ENCODE measurements around the gene CRACR2A.

CRACR2A gene

DNA sequence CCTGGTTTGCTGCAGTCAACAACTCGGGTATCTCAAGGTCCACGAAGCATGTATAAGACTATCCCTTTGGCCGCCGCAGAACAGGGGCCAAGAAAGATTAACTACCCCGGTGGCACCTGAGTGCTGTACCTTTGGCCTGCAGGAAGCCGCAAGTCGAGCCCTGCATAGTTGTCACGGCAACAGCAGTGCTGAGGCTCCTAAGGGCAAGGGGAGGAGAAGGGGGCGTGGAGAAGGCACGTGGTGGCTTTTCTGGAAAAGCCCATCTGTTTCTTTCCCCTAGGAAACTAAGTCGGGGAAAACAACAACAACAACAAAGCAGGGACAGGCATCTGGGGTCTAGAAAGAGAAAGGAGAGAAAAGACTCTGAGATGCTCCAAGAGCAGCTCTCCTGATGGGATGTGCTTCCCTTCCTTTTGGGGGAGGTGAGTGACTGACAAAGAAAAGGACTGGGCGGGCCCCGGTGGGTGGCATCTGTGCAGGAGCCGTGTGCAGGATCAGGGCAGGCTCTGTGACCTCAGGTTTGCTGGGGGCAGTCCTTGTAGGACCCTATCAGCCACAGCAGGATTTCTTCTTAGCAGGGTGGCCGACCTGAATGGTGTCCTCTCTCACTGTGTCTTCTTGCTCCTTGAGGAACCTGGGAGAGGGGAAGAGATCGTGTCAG lies 138.0 kb downstream of the CRACR2A start:
- no peak for DNase-seq

DNA sequence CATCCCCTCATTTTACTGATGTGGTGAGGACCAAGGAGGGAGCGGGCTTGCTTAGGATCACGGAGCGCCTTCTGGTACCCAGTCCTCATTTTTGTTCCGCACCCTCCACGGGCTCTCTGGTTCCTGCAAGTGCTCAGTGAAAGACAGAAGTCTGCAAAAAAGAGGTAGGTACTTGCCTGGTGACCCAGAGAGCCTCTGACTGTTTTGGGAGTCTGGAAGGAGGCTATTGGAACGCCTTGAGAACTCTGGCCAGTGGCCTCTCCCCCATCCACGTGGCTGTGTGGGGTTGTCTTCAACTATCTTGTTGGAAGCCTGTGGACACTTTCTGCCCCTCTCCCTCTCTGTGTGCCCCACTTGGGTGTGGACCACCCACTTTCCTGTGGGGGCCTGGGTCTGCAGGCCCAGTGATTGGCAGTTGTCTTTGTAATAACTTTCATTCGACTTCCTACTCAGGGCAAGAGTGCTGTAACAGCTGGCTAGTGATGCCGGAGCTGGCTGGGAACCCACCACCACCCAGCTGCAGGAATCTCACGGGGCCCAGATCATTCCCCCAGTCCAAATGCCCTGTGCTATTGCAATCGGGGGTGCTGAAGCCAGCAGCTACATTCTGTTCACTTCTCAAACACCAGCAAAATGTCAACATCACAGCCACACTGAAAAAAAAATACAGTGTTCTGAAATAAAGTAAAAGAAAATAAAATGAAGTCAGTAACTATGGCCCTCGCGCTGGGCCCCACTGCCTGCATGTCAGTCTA lies 139.1 kb downstream of the CRACR2A start:
- DNase-seq: no peak

DNA sequence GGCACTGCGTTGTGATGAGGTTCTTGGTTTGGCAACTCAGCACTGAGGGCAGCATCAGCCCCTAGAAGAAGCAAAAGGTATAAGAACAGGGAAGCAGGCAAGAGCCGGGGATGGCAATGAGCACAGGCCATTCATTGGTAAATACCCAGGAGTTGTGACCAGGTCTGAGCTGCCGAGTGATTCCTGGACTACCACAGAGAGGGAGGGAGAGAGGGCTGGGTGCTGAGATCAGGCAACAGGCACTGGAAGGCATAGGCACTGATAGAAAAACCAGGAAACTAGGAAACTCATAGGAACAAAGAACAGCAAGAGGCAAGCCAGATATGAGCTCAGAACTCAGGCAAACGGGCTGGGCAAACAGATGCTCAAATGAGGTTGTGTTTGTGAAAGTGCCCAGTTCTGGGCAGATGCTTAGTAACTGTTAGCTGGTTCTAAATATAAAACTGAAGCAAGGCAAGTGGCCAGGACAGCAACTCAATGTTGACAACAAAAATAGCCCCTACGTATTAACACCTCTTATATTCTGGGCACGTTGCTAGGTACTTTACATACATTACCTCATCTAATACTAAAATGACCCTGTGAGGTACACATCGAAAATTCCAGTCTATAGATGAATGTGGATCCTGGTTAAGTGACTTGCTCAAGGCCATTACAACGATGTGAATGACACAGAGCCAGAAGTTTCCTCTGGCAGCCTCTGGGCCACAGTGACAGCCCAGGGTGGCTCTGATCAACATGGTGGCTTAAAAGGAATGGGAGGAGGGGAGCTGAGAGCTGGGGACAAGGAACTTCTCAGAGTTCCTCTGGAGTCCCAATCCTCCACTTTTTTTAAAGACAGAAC lies 140.8 kb downstream of the CRACR2A start:
- DNase-seq: no peak

DNA sequence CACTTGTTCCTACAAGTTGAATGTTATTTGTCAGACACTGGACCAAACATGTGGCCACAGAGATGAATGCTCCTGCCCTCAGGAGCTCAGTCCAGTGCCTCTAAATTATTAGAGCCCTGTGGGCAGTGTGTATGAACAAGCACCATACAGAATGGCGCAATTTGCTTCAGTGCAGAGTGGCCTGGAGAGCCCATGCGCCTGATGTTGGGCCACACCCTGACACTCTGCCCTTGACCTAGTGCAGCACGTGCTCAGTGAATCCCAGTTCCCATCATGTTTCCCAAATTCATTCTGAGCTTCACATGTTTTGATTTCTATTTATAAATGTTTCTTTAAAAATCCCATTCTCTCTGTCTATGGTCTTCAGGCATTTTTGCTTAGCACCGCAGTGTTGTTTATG lies 145.1 kb downstream of the CRACR2A start:
- DNase-seq: no peak

DNA sequence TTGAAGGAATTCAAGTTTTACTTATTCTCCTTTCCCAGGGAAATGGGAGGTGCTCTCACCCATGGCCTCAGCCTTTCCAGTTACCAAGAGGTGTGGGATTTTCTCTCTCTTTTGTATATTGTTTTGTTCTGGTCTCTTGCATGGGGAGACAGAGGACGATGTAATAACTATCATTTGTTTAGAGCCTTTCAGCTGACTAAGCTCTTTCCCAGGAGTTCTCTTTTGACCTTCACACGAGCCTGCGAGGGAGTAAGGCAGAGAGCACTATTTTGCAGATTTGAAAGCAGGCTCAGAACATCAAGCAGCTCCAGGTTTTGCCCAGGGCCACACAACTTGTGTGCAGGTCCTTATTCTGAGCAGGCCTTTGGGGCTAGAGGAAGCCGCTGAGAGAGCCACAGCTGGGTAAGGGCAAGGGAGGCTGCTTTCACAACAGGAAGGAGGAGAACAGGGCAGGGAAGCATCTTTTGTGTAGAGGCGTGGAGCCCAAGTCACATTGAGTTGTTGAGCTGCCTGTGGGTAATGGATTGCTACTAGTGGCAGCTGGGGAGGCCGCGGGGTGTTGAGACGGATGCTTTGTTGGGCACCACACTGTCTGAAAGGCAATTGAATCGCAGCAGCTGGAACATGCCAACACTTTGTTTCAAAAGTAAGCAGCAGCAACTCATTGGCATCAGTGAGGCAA lies 145.7 kb downstream of the CRACR2A start:
- no peak for DNase-seq

DNA sequence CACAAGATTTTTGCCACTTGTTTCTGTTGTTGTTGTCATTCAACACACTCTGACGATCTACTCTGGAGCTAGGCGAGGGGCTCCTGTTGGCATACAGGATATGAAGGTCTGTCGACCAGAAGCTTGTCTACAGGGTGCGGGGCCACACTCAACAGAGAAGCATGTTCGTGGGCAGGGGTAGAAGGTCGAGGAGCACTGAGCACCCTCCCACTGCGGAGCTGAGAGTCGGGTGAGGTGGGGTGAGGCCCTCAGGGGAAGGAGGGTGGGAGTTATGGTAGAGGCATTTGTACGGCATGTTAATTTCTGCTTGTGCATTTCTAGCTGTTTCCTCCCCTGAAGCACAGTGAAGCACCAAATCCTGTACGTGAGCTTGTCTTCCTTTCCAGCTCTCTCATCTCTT lies 146.8 kb downstream of the CRACR2A start:
- no peak for DNase-seq

DNA sequence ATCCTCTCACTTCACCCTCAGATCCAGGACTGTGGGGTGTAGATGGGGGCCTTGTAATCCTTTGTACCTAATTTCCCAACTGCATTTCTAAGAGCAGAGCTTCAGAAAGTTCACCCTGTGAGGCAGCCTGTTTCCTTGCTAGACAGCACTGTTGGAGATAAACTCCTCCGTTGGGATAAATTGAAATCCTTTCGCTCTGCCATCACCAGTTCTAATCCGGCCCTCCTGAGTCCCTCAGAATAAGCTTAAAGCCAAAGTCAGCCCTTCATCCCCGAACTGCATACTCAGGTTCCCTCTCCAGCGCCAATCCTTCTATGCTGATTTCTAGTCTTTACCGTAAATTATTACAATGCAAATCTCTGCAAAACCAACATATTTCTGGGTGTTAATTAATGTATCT lies 147.2 kb downstream of the CRACR2A start:
- no peak for DNase-seq

DNA sequence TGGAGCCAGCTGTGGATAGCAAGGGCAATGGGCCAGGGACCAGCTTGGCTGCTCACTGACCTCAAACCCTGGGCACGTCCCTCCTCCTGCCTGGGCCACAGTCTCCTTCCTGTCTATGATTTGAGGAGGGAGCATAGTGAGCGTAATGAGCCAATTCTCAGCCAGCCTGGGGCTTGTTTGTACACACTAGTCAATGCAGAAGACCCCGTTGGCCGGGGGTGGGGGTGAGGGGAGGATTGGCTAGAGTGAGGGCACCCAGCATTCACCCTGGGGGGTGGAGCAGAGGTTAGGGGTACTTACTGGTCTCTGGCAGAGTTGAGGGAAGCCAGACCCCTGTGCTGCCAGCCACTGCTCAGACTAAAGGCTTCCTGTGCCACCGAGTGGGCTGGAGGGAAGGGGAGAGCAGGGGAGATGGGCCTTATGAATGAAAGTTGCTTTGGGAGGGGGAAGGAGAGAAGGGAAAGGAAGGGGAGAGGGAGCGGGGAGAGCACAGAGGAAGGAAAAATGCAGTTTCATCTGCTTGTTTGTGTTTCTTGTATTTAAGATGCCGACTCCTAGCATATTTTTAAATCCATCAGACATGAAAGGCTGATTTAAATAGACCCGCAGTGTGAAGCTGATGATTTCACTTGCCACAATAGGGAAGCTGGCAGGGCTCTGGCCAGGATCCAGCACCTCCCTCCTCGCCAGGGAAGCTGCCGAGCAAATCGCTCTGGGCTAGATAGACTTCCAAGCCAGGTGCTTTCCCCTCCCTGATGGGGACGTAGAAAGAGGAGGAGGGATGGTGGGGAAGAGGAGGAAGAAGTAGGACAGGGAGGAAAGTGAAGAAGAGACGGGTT lies 147.9 kb downstream of the CRACR2A start:
- no peak for DNase-seq

DNA sequence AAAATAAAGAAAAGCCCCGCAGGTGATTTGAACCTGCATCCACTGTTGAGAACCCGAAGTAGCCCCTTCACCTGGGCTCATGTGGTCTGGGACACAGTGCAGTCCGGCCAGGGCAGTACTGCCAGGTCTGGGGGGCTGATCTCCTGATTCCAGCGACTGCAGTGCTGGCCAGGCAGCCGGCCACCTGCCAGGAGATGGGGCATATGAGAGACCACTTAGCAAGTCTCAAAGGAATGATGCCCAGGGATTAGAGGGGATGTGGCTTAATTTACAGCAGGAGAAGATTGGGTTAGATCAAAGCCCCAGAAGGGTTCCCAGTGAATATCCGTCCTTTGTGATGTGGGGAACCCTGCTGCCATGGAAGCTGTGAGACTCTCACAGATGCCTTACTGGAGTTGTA lies 148.6 kb downstream of the CRACR2A start:
- no peak for DNase-seq

DNA sequence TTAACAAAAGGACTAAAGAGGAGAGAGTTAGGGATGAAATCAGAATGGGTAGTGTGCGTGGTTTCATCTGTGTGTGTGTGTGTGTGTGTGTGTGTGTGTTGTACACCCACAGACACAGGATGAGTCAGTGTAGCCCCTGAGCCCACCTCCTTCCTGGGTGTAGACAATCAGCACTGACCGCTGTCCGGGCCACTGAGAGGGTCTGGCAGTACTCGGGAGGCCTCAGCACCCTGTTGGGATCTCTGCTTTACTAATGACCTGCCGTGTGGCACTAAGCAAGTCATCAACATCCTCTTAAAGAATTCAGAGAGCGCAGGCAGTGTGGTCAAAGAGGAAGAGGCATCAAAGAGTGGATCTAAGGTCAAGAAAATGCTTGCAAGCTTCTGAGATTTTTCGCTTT lies 149.3 kb downstream of the CRACR2A start:
- no peak for DNase-seq

DNA sequence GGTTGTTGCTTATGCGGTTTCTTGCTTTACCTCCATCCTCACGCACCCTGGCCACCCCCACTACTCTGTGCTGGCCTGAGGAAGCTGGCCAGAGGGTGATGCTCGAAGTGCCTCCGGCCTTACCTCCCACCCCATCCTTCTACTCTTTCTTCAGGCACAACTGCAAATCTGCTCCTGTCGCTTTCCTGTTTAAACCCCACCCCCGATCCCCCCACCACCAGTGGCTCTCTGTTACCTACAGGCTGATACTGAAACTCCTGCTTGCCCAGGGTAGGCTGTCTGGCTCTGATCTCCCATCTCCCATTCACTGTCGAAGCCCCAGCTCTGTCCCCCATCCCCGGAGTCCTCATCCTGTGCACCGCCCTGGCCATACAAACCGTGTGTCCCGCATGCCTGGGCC lies 150.4 kb downstream of the CRACR2A start:
- DNase-seq: no peak

DNA sequence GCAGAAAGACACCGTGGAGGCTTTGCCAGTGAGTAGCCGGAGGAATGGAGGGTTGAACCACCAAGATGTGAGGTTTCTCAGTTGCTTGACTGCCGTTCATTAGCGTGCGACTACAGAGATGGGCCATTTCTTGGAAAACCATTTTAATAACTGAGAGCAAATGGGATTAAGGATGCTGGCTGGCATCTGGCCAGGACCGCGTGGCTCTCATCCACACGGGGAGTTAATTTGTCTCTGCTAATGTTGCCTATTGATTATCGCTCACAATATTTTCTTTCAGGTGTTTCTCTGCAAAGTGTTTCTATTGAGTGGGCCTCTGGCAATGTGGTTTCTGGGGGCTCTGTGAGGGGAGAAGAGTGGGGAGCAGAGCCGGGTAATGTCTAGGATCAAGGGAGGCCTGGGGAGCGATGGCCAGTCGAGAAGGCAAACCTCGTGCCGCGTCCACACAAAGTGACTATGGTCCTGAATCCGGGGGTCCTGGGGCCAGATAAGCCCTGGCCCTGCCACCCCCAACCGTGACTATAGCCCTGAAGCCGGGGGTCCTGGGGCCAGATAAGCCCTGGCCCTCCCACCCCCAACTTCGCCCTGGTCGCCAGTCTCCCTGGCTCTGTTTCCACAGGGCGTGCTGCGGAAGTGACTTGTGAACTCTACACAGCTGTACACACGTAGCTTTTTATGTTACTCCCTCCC lies 151.3 kb downstream of the CRACR2A start:
- DNase-seq: no peak

DNA sequence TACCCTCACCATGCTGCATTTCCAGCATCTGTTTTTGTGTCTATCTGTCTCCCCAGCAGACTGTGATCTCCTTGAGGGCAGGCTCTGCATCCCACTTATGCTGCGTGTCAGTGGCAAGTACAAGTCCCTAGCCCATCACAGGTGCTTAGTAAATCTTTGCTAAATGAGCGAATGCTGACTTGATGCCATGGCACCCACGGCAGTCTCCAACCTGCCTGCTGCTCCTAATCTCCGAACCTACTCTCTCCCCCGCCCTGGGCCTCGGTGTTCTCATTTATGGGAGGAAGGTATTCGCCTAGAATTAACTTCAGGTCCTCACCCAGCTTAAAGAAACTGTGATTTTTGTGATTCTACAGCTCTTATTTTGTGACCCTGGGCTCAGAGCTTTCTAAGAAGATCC lies 152.0 kb downstream of the CRACR2A start:
- DNase-seq: no peak

DNA sequence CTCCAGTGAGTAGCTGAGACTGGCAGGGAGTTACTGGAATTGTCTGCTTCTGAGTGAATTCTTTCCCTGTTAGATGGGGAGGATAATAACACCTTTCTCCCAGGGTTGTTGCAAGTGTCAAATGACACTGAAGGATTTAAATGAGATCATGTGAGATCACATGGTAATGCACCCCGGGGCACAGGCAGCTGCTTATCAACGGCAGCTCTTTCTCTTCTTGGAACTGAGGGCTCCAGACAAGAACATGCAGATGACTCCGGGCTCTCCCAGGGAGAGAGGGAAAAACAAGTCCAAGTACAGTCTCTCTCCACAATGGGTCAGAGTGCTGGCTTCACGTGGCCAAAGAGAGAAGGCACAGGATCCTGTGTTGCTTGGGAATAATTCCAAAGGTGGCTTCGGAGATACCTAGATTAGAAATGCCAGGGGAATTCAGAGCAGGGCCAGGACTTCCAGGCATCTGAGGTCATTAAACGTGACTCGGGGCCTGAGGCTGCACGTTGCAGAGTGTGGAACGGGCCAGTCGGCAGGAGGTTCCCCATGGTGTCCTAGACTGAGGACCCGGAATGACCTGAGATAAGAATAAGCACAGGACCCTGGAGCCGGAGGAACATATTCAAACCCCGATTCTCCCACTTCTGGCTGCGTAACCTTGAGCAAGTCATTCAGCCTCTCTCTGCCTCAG lies 152.7 kb downstream of the CRACR2A start:
- DNase-seq: no peak

DNA sequence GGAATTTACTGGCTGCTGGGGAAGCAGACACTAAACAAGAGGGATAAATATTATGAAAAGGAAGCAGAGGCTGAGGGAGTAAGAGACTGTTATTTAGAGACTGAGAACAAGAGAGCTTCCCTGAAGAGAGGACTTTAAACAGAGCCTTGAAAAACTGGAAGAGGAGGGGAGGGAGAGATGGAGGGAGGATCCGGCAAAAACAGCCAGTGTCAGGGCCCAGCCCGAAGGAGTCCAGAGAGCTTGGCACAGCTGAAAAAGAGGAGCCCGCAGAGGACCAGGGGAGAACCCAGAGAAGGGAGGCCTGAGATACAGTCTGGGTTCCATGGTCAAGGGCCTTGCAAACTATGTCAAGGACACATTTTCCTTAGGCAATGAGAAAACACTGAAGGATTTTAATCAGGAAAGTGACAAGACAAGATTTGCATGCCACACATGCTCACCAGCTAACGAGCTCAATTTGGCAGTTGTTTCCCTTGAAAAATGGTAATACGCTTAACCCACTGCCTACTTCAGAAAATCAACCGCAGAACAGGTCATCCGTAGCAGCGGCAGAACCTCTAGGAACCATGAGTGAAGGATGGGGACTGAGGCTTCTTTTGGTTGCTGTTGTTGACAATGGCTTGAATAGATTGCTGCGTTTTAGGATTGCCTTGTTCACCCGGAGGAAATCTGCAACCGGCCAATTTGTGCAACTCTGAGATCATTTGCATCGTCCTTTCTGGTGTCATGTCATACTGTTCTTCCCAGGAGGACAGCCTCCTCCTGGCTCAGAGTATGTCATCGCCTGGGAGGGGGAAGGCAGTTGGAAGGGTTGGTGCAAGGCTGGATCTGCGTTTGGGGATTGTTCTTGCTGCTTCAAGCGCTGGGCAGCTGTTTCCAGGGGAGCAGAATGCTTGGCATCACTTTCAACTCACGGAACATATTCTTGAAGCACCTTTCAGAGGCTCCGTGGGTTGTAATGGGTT lies 153.7 kb downstream of the CRACR2A start:
- no peak for DNase-seq

DNA sequence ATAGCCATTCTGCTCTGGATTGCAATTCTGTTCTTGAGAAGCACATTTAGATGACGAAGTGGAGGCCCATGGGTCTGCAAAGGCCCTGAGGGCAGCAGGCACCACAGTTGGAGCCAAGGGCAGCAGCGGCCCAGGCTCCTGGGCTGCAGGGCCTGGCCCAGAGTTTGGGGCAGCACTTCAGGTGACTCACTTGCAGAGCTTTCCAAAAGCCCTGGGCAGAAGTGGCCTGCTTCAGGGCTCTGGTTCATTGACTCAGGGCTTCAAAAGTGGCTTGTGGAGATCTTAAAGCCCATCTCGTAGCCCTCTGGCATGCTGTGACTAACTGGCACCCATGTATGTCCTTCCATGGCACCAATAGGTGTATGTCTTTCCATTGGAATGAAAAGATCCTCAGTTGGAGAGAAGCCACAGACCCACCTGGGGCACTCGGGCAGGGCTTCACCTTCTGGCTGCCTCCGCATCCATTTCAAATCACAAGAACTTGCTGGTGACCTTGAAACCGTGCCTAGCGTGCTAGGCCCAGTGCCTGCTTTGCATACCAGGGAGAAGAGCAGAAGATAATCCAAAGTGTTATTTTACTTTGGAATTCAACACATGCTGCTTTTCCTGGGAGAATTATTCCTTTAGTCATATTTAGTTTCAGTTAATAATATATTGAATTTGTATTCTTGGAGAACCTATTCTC lies 155.2 kb downstream of the CRACR2A start:
- DNase-seq: no peak

DNA sequence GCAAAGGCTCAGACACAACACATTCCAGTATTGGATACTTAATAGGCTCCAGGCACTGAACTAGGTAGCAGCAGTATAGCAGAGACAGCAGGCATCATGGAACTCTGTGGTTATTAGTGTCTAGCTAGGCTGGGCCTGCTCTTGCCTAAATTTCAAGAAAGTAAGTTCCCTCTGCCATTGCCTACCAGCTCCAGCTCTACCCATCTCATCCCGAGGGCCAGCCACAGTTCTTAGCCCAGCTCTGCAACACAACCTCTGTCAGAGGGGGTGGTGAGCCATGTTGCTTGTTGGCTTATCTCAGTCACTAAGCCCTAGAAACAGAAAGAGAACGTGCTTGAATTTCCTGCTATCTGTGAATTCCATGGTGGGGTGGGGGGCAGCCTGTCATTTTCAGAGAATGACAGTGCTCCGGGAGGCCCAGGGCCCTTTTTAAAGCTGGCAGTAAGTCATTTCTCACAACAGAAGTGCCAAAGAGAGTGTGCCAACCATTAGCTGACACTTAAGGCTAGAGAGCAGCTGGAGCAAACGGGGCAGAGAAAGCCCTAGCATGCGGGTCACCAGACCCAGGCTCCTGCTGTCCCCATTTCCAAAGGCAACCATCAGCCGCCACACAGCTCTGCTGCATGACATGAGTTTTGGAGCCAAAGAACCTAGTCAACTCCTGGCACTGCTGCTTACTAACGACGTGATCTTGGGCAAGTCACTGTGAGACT lies 156.1 kb downstream of the CRACR2A start:
- DNase-seq: no peak

DNA sequence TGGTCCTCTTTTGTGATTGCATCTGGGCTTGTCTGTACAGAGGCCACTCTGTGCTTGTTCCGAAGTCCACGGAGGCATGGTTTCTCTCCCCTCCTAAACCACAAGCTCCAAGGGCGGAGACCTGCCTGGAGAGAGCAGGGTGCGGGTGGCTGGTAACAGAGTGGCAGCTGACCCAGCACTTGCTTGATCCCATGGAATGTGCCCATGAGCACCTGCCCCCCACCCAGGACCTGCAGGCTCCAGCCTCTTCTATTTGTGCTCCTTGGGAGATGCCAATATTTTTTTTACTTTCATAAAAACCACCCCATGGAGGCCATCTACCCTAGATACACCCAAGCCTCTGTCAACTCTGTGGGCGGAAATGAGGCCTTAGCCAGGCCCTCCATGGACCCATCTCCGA lies 157.2 kb downstream of the CRACR2A start:
- DNase-seq: no peak

DNA sequence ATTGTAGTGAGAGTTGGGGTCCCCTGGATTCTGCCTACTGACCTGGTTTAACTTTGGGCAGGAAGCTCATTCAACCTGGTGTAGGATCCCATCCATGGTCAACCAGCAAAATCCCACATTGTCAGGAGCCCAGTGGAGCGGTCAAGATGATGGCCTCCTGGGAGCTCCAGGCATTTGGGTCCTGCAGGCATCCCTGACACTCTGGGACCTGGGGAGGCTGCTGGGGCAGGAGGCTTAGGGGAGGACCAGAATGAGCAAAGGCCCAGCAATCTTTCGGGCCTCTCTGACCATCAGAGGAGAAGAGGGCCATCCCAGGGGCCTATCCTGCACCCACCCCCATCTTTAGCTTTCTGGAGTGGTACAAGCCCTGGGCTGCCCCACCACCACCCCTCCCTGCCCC lies 157.9 kb downstream of the CRACR2A start:
- DNase-seq: no peak

Data from activated CD4-positive, alpha-beta T cell treated with anti-CD3 and anti-CD28 coated beads, Interleukin-2, Interleukin-6, amounts not matched to agents 100 ng/mL and 50 ng/mL, durations not matched to agents 16 hours and 8 hours (primary cell).